Activated CD8-positive, alpha-beta memory T cell treated with anti-CD3 and anti-CD28 coated beads for 36 hours (primary cell): ENCODE results near the gene ZBP1. TPM values are rescaled to one million over a fixed set of nuclear protein-coding genes. Genes with fewer than 3 reads are reported as not detected.

Source experiments
- CTCF ChIA-PET: fragments of 350-600 bp; sonication (Branson Sonifier 250); formaldehyde crosslinking; loops from one replicate; lab custom pipeline; 2021; ENCODE audit warnings: antibody characterized with exemption; lab: Charles Lee
- POLR2A ChIA-PET: fragments of 350-600 bp; sonication (Branson Sonifier 250); formaldehyde crosslinking; loops from one replicate; lab custom pipeline; 2021; ENCODE audit warnings: antibody characterized with exemption; lab: Charles Lee
- total RNA-seq, 2 experiments: library from RNA; stranded (reverse); gene quantifications; one replicate each; pipeline ENCODE4 v1.2.3, GENCODE V29; 2021

Gene ZBP1
- total RNA-seq, 2 experiments from 2014 or later, result 0.10 TPM; not detected in 1

DNA sequence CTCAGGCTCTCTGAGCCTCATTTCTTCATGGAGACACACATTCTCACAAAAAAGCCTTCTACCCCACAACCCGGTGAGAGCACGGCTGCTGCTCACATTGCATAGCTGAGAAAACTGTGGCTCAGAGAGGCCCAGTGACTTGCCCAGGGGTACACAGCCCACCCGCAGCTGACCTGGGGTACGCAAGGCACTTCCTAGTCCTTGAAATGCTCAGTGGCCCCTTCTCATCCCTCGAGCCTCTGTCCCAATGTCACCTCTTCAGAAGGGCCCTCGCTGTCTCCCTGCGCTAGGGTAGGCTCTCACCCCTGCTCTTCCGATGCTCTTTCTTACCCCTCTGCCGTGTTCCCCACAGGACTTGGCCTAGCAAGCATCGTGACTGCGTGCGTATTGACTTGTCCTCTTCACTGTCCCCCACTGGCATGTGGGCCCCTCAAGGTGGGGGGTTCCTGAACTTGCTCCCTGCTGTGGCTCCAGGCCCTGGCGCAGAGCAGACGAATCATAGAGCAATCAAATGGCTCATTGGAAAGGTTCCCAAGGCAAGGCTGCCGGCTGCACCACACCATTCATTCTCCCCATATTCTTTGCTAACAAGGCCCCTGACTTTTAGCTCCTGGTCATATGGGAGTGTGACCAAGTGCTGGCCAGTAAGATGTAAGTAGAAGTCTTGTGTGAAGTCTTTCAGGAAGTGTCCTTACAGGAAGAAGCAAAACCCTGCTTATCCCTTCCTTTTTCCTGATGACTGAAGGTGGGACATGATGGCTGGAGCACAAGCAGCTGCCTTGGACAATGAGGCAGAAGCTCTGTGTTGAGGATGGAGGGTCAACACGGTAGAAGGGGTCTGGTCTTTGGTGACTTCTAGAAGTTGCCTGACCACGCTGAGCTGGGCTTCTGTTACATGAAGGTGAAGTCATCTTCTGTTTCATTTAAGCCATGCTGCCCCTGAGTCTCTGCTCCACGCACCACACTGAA is 36.7 kb downstream of the ZBP1 start:
- ChIA-PET POLR2A (no interaction called here), CTCF (interaction anchor here (1.5 kb wide), 1 partner anchor 13 kb away, joined by 6 read pairs; no protein-coding TSS in a partner anchor)

DNA sequence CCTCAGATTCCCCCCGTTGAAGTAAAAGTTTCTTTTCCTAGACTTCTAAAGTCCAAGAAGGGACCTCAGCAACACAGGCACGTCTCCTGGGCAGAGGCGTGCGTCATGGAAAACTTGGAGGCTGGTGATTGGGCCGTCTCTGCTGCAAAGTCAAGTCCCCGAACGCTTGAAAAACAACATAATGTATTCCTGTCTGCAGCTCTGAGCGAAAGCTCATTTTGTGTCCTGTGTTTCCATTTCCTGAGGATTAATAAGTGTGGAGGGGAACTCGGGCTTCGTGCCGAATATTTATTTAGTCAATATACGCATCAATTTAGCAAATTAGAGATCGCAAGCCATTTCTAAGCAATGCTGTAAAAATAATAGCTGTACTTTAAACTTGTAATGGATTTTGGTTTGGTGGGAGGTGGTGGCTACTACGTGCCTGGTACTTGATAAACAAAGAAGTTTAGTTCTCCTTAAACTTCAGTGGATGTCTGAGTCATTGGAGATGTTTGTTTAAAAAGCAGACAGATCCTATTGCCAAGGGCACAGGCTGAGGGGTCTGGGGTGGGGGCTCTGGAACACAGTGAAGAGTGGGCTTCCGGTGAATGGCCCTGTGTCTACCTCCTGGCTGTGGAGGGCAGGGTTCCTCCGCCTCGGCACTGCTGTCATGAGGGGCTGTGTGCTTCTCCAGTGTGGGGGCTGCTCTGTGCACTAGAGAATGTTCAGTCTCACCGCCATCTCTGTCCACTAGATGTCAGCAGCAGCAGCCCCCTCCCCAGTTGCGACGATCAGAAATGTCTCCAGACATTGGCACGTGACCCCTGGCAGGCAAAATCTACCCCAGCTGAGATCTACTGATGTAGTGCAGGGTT is 37.6 kb downstream of the ZBP1 start:
- ChIA-PET POLR2A (no interaction called here), CTCF (no interaction called here)

DNA sequence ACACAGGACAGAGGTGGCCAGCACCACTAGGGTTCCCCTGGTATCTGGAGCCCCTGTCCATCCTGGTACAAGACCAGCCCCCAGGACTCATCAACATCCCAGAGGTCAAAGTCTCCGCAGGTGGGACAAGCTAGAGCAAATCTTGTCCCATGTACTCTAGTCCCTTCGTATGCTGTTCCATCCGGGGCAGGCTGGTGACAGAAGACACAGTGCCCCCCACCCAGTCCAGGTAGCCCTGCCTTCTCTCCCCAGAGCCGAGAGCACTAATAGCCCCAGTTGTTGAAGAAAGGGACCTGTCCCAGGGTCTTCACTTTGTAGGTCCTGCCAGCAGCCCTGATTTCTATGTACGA is 38.2 kb downstream of the ZBP1 start:
- POLR2A ChIA-PET, result no interaction called here
- CTCF ChIA-PET, result interaction anchor here (1.2 kb wide), 1 partner anchor 14 kb away, joined by 3 read pairs; no protein-coding TSS in a partner anchor

DNA sequence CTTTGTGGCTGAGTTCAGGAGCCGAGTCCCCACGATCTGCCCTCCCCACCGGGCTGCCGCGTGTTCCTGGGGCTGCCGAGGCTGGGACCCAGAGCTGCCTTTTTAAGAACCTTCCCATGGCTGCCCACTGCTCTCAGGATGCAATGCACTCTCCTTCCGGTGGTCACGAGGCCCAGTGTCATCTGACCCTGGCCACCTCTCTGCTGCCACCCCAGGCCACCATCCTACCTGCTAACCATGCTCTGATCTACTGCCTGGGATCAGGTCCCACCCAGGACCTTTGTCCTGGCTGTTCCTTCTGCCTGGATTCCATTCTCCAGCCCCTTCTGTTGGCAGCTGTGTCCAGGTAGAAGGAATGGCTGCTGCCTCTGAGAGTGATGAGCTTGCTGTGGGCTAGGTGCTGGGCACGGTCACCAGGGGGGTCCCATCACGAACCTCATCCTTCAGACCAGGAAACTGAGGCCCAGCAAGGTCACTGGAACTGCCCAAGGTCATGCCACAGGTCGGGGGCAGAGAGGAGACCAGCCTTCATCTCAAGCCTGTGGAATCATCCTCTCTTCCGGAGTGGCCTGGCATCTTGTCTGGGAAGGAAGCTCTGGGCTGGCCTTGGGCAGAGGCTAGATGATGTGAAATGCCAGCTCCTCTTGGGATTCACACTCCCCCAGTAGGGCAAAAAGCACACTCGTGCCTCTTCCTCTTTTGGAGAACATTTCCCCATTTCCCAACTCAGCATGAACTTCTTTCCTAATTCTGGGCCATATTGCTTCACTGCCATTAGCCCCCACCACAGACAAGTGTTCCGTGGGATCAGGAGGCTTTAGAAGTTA is 38.8 kb downstream of the ZBP1 start:
- POLR2A ChIA-PET, result no interaction called here
- CTCF ChIA-PET, result interaction anchor here (1.2 kb wide), 1 partner anchor 15 kb away, joined by 3 read pairs; no protein-coding TSS in a partner anchor

DNA sequence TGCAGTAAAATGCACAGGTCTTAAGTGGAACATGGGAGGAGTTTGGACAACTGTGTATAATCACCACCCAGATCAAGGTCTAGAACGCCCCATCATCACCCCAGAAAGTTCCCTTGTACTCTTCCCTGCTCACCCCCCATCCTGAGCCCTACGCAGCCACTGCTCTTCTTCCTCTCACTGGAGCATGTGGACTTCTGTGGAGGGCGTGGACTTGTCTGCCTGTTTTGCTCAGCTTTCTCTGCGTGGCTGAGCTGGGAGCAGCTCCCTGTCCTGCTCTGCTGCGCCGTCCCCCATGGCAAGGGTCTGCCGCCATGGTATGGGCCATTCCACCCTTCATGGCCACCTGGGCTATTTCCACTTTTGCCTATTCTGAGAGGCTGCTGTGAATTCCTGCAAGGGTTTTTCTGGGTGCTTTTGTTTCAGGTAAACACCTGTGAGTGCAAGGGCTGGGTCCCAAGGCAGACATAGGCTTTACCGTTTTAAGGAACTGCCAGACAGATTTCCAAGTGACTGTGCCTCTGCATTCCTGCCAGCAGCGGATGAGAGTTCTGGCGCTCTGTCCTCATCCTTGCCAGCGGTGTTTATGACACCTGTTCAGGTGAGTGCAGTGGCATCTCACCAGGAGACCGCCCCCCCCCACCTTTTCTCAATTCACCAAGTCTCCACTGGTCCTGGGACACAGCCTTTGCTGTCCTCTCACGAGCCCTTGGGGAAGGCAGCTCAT is 39.6 kb downstream of the ZBP1 start:
- CTCF ChIA-PET, result interaction anchor here (1.2 kb wide), 1 partner anchor 16 kb away, joined by 3 read pairs; no protein-coding TSS in a partner anchor
- POLR2A ChIA-PET, result no interaction called here

DNA sequence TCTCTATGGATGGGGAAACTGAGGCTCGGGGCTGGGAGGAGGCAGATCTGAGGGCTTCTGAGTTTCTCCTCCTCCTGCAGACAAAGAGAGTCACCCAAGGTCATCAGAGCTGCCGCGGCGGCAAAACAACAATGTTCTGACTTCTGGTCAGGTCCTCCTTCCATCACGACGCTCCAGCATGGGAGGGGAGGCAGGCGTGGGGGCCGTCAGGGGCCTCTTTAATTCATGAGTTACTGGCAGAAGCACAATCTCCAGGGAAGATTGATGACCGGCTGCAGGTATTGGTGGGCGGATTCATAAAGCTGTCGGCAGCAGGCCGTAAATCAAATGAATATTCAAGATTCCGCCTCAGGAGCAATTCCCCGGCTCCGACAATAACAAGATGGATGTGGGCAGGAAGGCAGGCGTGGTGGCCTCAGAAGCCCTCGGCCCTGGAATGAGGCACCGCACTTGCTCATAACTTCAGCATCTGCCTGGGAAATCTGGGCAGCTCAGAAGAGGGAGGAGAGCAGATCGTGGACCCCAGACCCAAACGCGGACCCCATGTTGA is 40.3 kb downstream of the ZBP1 start:
- POLR2A ChIA-PET, result no interaction called here
- CTCF ChIA-PET, result no interaction called here

DNA sequence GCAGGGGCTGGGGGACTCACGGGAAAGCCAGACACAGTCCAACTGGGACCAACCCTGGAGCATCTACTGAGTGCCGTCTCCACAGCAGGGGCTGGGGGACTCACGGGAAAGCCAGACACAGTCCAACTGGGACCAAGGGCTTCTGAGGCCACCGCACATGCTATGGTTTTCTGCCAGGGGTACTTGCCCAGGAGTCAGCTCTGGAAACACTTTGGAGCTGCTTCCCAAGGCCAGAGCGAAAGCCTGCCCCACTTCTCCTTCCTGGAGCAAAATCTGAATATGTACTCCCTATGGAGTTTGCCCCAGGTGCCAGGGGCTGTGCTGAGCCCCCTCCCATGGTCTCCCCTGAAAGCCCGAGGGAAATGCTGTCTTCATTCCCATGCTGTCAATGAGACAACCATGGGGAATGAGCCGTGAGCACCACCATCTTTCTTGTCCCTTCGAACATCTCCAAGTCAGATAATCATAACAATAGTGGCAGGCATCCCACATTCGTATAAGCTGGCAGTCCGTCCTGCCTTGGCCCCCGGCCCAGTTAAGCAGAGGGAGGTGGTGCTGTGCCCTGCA is 40.8 kb downstream of the ZBP1 start:
- POLR2A ChIA-PET, result no interaction called here

DNA sequence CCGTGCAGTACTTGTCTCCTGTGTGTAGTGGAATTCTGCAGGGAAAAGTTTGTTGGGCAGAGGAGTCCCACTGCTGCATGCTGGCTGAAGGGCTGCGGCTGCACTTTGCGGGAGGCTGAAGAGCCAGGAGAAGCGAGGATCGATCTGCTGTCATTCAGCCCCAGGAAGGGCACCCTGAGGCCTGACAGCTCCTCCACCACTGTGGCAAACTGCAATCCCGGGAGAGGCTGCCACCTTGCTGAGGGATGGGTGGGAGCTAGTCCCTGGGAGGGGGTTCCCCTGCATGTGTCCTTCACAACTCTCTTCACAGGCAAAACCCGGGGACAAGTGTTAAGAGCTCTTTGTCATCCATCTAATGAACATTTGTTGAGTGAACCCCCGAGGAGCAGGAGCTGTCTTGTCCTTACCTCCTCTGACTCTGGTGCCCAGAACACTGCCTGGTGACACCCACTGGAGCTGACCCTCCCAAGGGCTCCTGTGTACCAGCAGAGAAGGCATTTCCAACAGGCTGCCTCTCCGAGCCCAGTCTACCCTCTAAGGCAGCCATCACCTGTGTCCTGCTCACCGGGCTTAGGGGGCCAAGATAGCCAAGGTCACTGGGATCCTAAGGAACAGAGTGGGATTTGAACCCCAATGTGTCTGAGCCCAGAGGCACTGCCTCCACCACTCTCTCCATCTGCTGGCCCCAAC is 41.6 kb downstream of the ZBP1 start:
- ChIA-PET CTCF (no interaction called here), POLR2A (no interaction called here)

More for the DNA sequence above, 40.8 kb downstream of the ZBP1 start:
- CTCF ChIA-PET, result no interaction called here

DNA sequence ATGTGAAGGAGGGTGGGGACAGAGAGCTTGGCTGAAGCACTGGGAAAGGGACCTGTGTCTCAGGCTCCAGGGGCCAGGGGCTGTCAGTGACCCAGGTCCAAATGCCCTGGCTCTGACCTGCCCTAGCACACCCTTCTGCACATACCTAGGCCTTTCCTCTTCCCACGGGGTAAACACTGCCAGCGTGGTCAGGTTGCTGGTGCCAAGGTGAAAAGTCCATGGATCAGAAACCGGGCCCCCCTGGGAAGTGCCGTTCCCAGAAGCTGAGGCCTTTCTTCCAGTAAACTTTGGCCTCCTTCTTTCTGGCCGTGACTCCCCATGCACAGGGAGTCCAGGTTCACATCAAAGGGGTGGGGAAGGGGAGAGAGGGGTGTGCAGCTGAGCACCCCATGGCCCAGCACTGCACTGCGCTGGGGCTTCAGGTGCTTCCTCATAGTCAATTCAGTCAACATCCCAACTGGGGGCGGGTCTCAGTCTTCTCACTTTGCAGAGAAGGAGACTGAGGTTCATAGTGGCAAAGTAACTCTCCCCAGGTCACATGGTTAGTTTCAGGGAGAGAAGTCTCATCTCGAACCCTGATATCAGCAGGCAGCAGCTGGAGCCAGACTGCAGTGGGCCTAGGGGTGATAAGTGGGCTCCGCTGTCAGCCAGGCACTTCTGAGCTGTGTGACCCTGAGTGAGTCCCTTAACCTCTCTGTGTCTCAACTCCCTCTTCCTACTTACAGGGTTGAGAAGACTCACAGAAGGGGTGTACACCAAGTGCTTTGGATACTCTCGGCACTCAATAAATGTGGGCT is 42.3 kb downstream of the ZBP1 start:
- ChIA-PET POLR2A (no interaction called here), CTCF (interaction anchor here (1.5 kb wide), 1 partner anchor 18 kb away, joined by 4 read pairs; no protein-coding TSS in a partner anchor)

DNA sequence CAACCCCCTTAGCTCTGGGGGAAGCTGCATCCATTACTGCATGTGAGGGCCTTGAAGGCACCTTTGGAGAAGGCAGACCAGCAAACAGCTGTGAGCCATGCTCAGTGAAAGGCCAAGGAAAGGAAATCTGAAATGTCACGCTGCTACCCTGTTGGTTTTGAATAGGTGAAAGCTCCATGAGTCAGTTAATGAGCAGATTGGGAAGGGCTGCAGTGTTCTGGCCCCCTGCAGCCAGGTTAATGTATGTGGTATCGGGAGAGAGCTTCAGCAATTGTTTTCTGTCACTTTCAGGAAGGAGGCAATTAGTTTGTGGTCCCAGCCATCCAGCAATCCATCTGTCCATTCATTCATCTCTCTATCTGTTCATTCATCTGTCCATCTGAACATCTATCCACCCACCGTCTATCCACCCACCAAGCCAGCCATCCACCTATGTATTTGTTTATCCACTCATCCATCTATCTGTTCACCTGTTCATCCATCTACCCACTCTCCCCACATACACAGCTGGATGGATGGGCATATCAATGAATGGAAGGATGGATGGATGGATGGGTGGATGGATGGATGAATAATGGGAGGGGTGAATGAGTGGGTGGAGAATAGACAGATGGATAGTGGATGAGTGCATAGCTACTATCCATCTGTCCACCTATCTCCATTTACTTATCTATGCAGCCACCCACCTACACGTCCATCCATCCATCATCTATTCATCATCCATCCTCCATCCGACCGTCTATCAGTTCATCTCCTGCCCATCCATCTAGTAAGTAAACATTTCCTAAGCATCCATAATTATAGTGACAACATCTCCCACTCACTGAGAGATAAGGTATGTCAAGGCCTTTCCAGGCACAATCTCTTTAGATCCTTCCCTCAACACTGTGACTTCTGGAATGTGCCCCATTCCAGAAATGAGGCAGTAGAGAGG is 43.3 kb downstream of the ZBP1 start:
- ChIA-PET POLR2A (no interaction called here), CTCF (interaction anchor here (1.5 kb wide), 1 partner anchor 19 kb away, joined by 4 read pairs; no protein-coding TSS in a partner anchor)

DNA sequence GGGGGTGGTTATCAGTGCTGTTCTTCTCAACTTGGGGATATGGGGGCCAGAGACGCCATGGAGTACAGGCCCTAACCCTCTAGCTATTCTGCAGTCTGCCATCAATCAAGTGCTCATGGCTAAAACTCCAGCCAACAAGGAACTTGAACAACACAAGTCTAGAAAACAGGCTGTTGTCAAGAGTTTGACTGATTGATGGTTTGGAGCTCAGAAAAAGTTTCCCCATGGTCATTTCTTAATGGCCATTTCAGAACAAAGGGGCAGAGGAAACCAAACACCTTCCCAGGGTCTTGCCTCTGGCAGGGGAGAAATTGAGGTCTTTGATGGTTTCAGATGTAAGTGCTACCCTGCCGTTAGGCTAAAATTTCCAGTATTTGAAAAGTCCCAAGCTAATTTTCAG is 44.2 kb downstream of the ZBP1 start:
- ChIA-PET POLR2A (no interaction called here), CTCF (interaction anchor here (1.5 kb wide), 1 partner anchor 20 kb away, joined by 4 read pairs; no protein-coding TSS in a partner anchor)

DNA sequence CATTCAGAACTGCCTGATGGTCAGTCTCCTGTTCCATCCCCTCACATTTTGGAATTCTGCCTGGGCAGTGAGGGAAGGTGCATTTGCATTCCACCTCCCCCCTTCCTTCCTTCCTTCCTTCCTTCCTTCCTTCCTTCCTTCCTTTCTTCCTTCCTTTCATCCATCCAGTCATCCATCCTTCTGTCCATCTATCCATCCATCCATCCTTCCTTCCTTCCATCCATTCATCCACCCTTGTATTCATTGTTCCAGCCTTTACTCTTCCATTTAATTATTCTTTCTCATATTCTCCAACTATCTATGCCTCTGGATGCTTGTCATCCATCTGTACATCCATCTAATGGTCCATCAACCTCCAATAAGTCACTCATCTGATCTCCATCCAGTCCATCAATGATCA is 45.3 kb downstream of the ZBP1 start:
- ChIA-PET POLR2A (no interaction called here), CTCF (no interaction called here)

DNA sequence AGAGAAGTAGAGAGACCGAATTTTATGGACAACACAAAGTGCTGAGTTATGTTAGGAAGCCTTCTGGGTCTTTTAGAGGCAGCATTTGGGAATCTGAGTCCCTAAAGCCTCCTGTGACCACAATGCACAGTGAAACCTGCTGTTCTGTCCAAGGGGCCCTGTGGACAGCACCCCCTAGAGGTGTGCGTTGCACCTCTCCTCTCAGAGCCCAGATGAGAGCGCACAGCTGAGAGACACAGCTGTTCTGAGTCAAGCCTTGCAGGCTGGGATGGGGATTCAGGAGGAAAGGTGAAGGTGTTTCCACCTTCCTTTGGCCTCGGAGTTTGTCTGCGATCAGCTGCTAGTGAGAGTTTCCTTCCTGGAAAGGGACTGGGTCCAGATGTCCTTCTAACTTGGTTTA is 46.3 kb downstream of the ZBP1 start:
- ChIA-PET CTCF (no interaction called here), POLR2A (no interaction called here)

DNA sequence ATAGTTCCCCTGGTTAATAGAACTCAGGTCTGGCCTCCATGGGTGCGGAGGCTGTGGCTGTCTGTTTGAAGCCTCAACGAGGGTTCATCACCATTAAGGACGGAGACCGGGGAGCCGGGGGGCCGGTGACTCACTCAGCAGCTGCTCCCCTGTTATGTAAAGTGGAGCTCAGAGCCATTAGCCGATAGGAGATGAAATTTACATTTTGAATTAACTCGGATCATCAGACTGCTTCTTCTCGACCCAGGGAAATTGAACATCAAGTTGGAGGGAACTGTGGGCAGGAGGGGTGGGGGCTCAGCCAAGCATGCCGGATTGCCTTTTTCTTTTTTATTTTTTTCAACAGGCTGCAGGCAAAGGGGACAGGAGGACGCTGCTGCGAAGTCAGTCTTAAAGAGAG is 47.0 kb downstream of the ZBP1 start:
- CTCF ChIA-PET, result no interaction called here
- POLR2A ChIA-PET, result no interaction called here

DNA sequence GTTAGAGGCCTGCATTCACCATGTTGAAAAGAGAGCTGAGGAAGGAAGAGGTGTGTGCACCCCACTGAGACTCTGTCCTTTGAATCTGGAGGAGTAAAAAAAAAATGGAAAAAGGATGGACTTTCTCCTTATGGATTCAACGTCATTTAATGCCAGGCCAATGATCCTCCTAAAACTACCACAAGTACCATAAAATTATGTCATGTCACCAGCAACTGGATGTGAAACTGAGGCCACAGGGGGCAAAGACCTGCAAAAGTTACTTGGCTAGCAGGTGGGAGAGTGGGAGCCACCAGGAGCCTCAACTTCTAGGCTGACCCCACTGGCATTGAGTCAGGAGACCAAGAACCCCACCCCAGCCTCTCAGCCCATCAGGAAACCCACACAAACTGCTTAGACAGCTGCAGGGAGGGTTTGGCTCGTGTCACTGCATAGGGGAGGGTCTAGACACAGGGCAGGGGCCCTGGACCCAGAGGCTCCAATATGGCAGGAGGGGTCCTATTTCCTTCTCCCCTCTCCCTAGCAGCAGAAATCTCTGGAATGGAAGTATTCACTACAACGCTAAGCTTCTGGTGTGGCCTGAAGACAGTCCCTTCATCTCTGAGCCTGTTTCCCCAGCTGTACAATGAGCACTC is 48.3 kb downstream of the ZBP1 start:
- ChIA-PET POLR2A (no interaction called here), CTCF (no interaction called here)
